HG03457 (cell line): ENCODE measurements around the gene ENTPD6.

Experiments
- ATAC-seq: cut with Tn5 transposase; IDR thresholded peaks from one replicate; pipeline ENCODE4 v1.9.1; 2021; ENCODE audit warnings: moderate number of reproducible peaks; ENCODE audit not compliant: unreplicated experiment

ENTPD6 gene

GRCh38 chr20:25207149-25207959, 11.8 kb downstream of the ENTPD6 start:
- ATAC-seq, result no peak

GRCh38 chr20:25207960-25208534, 12.5 kb downstream of the ENTPD6 start:
- ATAC-seq, result no peak

GRCh38 chr20:25209400-25209799, 13.9 kb downstream of the ENTPD6 start:
- ATAC-seq, result no peak

- no peak for ATAC-seq
Observed at GRCh38 chr20:25209911-25210310, 14.4 kb downstream of the ENTPD6 start.

GRCh38 chr20:25211273-25211672, 15.8 kb downstream of the ENTPD6 start:
- no peak for ATAC-seq

GRCh38 chr20:25212242-25212641, 16.7 kb downstream of the ENTPD6 start:
- ATAC-seq, result no peak

GRCh38 chr20:25213566-25214425, 18.3 kb downstream of the ENTPD6 start:
- ATAC-seq, result no peak

- no peak for ATAC-seq
Observed at GRCh38 chr20:25214426-25214790, 18.9 kb downstream of the ENTPD6 start.

- ATAC-seq, result no peak
Observed at GRCh38 chr20:25214819-25215218, 19.3 kb downstream of the ENTPD6 start.

- no peak for ATAC-seq
Observed at GRCh38 chr20:25215521-25215920, 20.0 kb downstream of the ENTPD6 start.

GRCh38 chr20:25216199-25216945, 20.9 kb downstream of the ENTPD6 start:
- no peak for ATAC-seq

GRCh38 chr20:25217161-25218108, 21.9 kb downstream of the ENTPD6 start:
- ATAC-seq, result no peak

- no peak for ATAC-seq
Observed at GRCh38 chr20:25218109-25218486, 22.6 kb downstream of the ENTPD6 start.

- no peak for ATAC-seq
Observed at GRCh38 chr20:25218492-25218891, 23.0 kb downstream of the ENTPD6 start.

GRCh38 chr20:25219365-25219764, 23.9 kb downstream of the ENTPD6 start:
- no peak for ATAC-seq

- ATAC-seq, result no peak
Observed at GRCh38 chr20:25220021-25220730, 24.7 kb downstream of the ENTPD6 start.

GRCh38 chr20:25220810-25221591, 25.5 kb downstream of the ENTPD6 start:
- ATAC-seq, result no peak

- ATAC-seq, result no peak
Observed at GRCh38 chr20:25221592-25222460, 26.3 kb downstream of the ENTPD6 start.
